Smooth muscle cell (in vitro differentiated cells): ENCODE data around the gene HCFC1R1. TPM values are rescaled to one million over a fixed set of nuclear protein-coding genes. Genes with fewer than 3 reads are reported as not detected.
A peak's percentile ranks its signal among the peaks of the same experiment; 100 is the strongest.

Experiments used
- DNase-seq: peaks from one replicate; lab custom pipeline; 2025; ENCODE audit not compliant: unreplicated experiment; lab: John Stamatoyannopoulos, UW
- H2AFZ ChIP-seq: fragments of 200-600 bp; sonication (generic); 2 replicates; pipeline ENCODE4 v1.6.0; 2016; ENCODE audit warnings: antibody characterized with exemption, low read depth, mild to moderate bottlenecking
- H3F3A ChIP-seq: fragments of 200-600 bp; sonication (generic); 2 replicates; pipeline ENCODE4 v1.6.0; 2017; ENCODE audit warnings: antibody characterized with exemption, low read depth
- H3K27ac ChIP-seq: fragments of 200-600 bp; sonication (generic); 2 replicates; pipeline ENCODE4 v1.5.1; 2016; ENCODE audit warnings: low read depth, mild to moderate bottlenecking
- H3K27me3 ChIP-seq: fragments of 200-600 bp; sonication (generic); 2 replicates; pipeline ENCODE4 v1.6.1; 2016; ENCODE audit warnings: low read depth, mild to moderate bottlenecking
- H3K36me3 ChIP-seq: fragments of 200-600 bp; sonication (generic); 2 replicates; pipeline ENCODE4 v1.5.1; 2016; ENCODE audit warnings: low read depth
- H3K4me1 ChIP-seq: fragments of 200-600 bp; sonication (generic); 2 replicates; pipeline ENCODE4 v1.5.1; 2016; ENCODE audit warnings: low read depth
- H3K4me2 ChIP-seq: fragments of 200-600 bp; sonication (generic); 2 replicates; pipeline ENCODE4 v1.6.0; 2016; ENCODE audit warnings: mild to moderate bottlenecking
- H3K4me3 ChIP-seq: fragments of 200-600 bp; sonication (generic); 2 replicates; pipeline ENCODE4 v1.5.1; 2016; ENCODE audit warnings: mild to moderate bottlenecking
- H3K79me2 ChIP-seq: fragments of 200-600 bp; sonication (generic); 2 replicates; pipeline ENCODE4 v1.6.0; 2016; ENCODE audit warnings: low read depth, mild to moderate bottlenecking
- H3K9ac ChIP-seq: fragments of 200-600 bp; sonication (generic); 2 replicates; pipeline ENCODE4 v1.6.0; 2016; ENCODE audit warnings: low read depth
- H3K9me3 ChIP-seq: fragments of 200-600 bp; sonication (generic); replicated peaks from 2 replicates; pipeline ENCODE4 v1.5.1; 2016; ENCODE audit warnings: low read depth
- H4K20me1 ChIP-seq: fragments of 200-600 bp; sonication (generic); 2 replicates; pipeline ENCODE4 v1.6.0; 2016; ENCODE audit warnings: low read depth
- WGBS: methylation state at CpG from one replicate; pipeline ENCODE4 v1.1.7; 2016; ENCODE audit warnings: low lambda C conversion rate; 5-methylcytosine and 5-hydroxymethylcytosine counted together
- polyA plus RNA-seq: library from polyadenylated mRNA; unstranded; fragments of >200 nt; fragmentation: Nextera tagmentation; extraction: Ambion mirVana; gene quantifications from 2 replicates; pipeline ENCODE4 v1.2.1, GENCODE V29; 2016
- total RNA-seq: library from RNA; depleted of rRNA; stranded (reverse); fragments of >200 nt; gene quantifications from 2 replicates; pipeline ENCODE4 v1.2.3, GENCODE V29; 2014
- TF ChIP-seq, protein P1 (sequence below): fragments of 200-600 bp; sonication (generic); IDR thresholded peaks from 2 replicates; pipeline ENCODE4 v1.5.1; 2017; ENCODE audit warnings: borderline replicate concordance, mild to moderate bottlenecking, antibody characterized with exemption; ENCODE audit not compliant: insufficient read depth, poor library complexity, severe bottlenecking

HCFC1R1 gene
- total and polyA plus RNA-seq, 2 experiments from 2014 or later = 63.3 to 337 TPM

DNA sequence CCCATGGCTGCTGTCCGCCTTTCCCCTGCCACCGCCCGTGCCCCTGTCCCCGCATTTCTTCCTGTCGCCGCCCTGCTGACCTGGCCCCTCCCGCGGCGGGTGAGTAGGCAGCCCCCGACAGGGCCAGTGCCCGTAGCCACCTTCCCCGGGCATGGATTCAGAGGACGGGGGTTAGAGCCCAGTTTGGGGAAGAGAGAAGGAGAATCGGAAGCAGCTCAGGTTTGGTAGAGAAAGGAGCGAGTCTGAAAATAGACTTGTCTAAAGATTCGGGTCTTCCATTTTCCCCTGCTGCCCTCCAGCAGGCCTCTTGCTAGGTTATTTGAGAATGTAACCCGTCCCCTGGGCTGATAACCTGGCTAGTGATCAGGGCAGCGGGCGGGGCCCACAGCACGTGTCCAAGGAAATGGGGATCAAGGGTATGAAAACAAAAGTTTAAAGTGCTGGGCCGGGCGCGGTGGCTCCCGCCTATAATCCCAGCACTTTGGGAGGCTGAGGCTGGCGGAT, 18.9 kb downstream of the HCFC1R1 start:
- H4K20me1 ChIP-seq = no peaks in the 10 kb centered on the region
- DNase-seq = no peak
- H3K27ac ChIP-seq = no peak overlapping the region
- H3K36me3 ChIP-seq = no peaks in the 10 kb centered on the region
- no peaks in the 10 kb centered on the region for H3K79me2 ChIP-seq
- no peak overlapping the region for H2AFZ ChIP-seq
- H3K4me1 ChIP-seq = peaks cover 23% of the 10 kb centered on the region
- 4% methylated on average over 22 of the region's 25 CpGs for WGBS
- H3F3A ChIP-seq = no peaks in the 10 kb centered on the region
- no peak overlapping the region for H3K9ac ChIP-seq
- H3K27me3 ChIP-seq = peaks cover 52% of the 10 kb centered on the region
- H3K4me3 ChIP-seq = peak overlapping the region; percentile 45
- TF ChIP-seq, protein P1, sequence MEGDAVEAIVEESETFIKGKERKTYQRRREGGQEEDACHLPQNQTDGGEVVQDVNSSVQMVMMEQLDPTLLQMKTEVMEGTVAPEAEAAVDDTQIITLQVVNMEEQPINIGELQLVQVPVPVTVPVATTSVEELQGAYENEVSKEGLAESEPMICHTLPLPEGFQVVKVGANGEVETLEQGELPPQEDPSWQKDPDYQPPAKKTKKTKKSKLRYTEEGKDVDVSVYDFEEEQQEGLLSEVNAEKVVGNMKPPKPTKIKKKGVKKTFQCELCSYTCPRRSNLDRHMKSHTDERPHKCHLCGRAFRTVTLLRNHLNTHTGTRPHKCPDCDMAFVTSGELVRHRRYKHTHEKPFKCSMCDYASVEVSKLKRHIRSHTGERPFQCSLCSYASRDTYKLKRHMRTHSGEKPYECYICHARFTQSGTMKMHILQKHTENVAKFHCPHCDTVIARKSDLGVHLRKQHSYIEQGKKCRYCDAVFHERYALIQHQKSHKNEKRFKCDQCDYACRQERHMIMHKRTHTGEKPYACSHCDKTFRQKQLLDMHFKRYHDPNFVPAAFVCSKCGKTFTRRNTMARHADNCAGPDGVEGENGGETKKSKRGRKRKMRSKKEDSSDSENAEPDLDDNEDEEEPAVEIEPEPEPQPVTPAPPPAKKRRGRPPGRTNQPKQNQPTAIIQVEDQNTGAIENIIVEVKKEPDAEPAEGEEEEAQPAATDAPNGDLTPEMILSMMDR = no peak
- H3K4me2 ChIP-seq = peak overlapping the region; percentile 78
- no peaks in the 10 kb centered on the region for H3K9me3 ChIP-seq

DNA sequence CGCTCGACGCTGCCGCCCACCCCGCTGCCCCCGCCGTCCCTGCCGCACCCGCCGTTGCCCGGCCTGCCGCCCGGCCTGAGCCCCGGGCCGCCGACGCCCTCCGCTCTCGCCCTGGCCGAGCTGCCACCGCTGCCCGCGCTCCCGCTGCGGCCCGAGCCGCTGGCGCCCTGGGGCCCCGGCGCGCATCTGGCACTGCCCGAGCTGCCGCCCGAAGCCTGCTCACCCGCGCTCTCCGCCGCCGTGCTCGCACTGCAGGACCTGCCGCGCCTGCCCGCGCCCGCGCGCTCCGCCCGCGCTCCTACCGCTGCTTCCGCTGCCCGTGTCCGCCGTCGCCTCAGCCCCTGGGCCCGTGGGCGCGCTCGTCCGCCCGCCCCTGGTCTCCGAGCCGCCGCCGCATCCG, 19.4 kb downstream of the HCFC1R1 start:
- H3K4me1 ChIP-seq = peaks cover 18% of the 10 kb centered on the region
- no peaks in the 10 kb centered on the region for H3K79me2 ChIP-seq
- H3K9ac ChIP-seq = no peak overlapping the region
- no peak overlapping the region for H3K4me2 ChIP-seq
- H3K27ac ChIP-seq = no peak overlapping the region
- no peaks in the 10 kb centered on the region for H4K20me1 ChIP-seq
- H3F3A ChIP-seq = no peaks in the 10 kb centered on the region
- no peak overlapping the region for H3K4me3 ChIP-seq
- H2AFZ ChIP-seq = no peak overlapping the region
- TF ChIP-seq, protein P1 = no peak
- H3K27me3 ChIP-seq = peaks cover 47% of the 10 kb centered on the region
- no peaks in the 10 kb centered on the region for H3K9me3 ChIP-seq
- H3K36me3 ChIP-seq = no peaks in the 10 kb centered on the region
- no peak for DNase-seq
- WGBS = 1% methylated on average over 19 of the region's 67 CpGs

DNA sequence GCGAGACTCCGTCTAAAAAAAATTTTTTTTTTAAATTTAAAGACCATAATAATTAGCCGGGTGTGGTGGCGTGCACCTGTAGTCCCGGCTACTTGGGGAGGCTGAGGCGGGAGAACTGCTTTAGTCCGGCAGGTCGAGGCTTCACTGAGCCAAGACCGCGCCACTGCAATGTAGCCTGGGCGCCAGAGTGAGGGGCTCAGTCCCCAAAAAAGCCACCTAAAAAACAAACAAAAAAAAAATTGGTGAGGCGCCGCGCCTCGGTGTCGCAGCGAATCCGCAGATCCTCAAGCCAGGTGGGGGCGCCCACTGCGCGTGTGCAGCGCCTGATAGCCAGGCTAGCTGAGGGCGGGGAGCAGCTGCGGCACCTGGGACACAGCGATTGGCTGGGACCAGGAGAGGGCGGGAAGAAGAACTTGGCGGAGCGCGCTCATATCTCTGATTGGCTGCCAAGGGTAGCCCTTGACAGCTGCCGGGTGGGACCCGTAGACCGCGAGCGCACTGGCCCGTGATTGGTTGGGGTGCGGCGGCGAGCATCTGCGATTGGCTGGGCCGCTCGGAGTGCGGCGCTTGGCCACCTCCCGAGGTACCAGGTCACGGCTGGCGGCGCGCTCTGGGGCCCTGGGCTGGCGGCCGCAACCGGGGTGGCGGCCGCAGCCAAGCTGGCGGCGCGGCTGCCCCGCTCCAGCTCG, 20.0 kb downstream of the HCFC1R1 start:
- Histone ChIP-seq H3K27me3 (peaks cover 41% of the 10 kb centered on the region), H3K4me1 (peaks cover 15% of the 10 kb centered on the region), H3K9ac (no peak overlapping the region), H3F3A (no peaks in the 10 kb centered on the region), H3K4me2 (no peak overlapping the region), H4K20me1 (no peaks in the 10 kb centered on the region), H3K79me2 (no peaks in the 10 kb centered on the region), H2AFZ (no peak overlapping the region), H3K36me3 (no peaks in the 10 kb centered on the region), H3K27ac (no peak overlapping the region), H3K9me3 (no peaks in the 10 kb centered on the region), H3K4me3 (no peak overlapping the region)
- peak; percentile 52 for DNase-seq
- WGBS = 10% methylated on average over 50 of the region's 58 CpGs
- TF ChIP-seq, protein P1 = no peak

DNA sequence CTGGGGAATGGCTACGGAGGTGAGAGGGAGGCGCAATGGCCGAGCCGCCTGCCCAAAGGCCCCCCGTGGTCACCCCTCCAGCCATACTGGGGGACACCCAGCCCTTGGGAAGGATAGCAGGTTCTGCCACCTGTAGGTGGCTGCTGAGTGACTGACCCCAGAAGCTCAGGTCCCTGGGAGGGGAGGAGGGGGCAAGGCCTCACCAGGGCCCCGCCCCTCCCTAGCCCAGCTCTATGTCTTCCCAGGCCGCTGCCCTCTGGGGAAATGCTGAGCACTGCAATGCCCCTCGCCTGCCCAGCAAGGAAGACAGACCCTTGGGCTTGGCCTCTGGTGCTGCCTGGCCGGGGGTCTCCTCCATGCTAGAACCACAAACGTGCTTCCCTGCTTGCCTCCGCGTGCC, 22.4 kb downstream of the HCFC1R1 start:
- Histone ChIP-seq H3K9ac (no peak overlapping the region), H3K27ac (no peak overlapping the region), H3K9me3 (no peaks in the 10 kb centered on the region), H3F3A (no peaks in the 10 kb centered on the region), H3K36me3 (no peaks in the 10 kb centered on the region), H3K79me2 (no peaks in the 10 kb centered on the region), H4K20me1 (no peaks in the 10 kb centered on the region), H3K4me3 (no peak overlapping the region), H3K27me3 (peaks cover 17% of the 10 kb centered on the region), H3K4me1 (peaks cover 4% of the 10 kb centered on the region), H2AFZ (no peak overlapping the region), H3K4me2 (no peak overlapping the region)
- TF ChIP-seq, protein P1 = no peak
- DNase-seq = no peak
- 86% methylated on average over 12 of the region's 12 CpGs for WGBS
